Measurements from ENCODE around the gene MON2.

Gene MON2

DNA sequence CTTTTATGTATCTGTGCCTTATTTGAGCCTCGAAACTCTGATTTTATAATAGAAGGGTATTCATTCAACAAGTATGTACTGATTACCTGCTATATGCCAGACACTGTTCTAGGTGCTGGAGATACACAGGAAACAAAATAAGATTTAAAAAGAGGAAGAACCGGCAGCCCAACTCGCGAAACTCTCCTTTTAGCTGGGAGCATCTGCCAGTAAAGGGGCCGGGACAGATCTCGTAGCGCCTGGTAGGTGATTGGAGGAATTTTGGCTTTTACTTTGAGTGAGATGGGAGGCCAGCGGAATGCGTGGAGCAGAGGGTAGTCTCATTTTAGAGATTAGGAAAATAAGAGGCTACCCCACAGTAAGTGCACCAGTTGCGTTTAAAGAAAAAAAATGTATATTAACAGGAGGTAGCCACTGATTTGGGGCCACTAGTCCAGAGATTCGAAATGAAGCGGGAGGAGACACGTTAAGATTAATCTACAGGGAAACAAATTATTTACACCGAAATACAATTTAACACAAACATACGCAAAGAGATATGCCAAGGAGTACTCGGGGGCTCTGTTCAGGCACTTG, 520 bp upstream of the MON2 start:
- DNase-seq (ENCODE audit: low read depth in 2 of 2): peak; percentile 48 to 50
- TF ChIP-seq, protein P1, sequence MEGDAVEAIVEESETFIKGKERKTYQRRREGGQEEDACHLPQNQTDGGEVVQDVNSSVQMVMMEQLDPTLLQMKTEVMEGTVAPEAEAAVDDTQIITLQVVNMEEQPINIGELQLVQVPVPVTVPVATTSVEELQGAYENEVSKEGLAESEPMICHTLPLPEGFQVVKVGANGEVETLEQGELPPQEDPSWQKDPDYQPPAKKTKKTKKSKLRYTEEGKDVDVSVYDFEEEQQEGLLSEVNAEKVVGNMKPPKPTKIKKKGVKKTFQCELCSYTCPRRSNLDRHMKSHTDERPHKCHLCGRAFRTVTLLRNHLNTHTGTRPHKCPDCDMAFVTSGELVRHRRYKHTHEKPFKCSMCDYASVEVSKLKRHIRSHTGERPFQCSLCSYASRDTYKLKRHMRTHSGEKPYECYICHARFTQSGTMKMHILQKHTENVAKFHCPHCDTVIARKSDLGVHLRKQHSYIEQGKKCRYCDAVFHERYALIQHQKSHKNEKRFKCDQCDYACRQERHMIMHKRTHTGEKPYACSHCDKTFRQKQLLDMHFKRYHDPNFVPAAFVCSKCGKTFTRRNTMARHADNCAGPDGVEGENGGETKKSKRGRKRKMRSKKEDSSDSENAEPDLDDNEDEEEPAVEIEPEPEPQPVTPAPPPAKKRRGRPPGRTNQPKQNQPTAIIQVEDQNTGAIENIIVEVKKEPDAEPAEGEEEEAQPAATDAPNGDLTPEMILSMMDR (IDR thresholded peaks at IDR 0.05; ENCODE audit: low read depth, low read length): no peak
- peak overlapping the region; percentile 95 to 97 for H3K4me3 ChIP-seq (replicated peaks in 1 of 2; ENCODE audit: low read depth in 2 of 2, low read length in 2 of 2)

- TF ChIP-seq, protein P1 (IDR thresholded peaks at IDR 0.05; ENCODE audit: low read depth, low read length): no peak
Measured at GRCh38 chr12:62468397-62468796, 1.8 kb downstream of the MON2 start.

GRCh38 chr12:62468935-62469334, 2.3 kb downstream of the MON2 start:
- TF ChIP-seq, protein P1 (IDR thresholded peaks at IDR 0.05; ENCODE audit: low read depth, low read length): no peak
- H3K4me3 ChIP-seq (replicated peaks in 1 of 2; ENCODE audit: low read depth in 2 of 2, low read length in 2 of 2): peak overlapping the region; percentile 16 to 97
- DNase-seq (ENCODE audit: low read depth in 2 of 2): no peak

More at GRCh38 chr12:62468397-62468796, 1.8 kb downstream of the MON2 start:
- peak overlapping the region; percentile 95 to 97 for H3K4me3 ChIP-seq (replicated peaks in 1 of 2; ENCODE audit: low read depth in 2 of 2, low read length in 2 of 2)
- DNase-seq (ENCODE audit: low read depth in 2 of 2): no peak

- TF ChIP-seq, protein P1 (IDR thresholded peaks at IDR 0.05; ENCODE audit: low read depth, low read length): no peak
- DNase-seq (ENCODE audit: low read depth in 2 of 2): no peak
- no peak overlapping the region for H3K4me3 ChIP-seq (replicated peaks in 1 of 2; ENCODE audit: low read depth in 2 of 2, low read length in 2 of 2)
Measured at GRCh38 chr12:62469704-62470103, 3.1 kb downstream of the MON2 start.

- no peak overlapping the region for H3K4me3 ChIP-seq (replicated peaks in 1 of 2; ENCODE audit: low read depth in 2 of 2, low read length in 2 of 2)
- TF ChIP-seq, protein P1 (IDR thresholded peaks at IDR 0.05; ENCODE audit: low read depth, low read length): no peak
- no peak for DNase-seq (ENCODE audit: low read depth in 2 of 2)
Measured at GRCh38 chr12:62471734-62472133, 5.1 kb downstream of the MON2 start.

GRCh38 chr12:62472472-62472871, 5.8 kb downstream of the MON2 start:
- DNase-seq (ENCODE audit: low read depth in 2 of 2): no peak
- H3K4me3 ChIP-seq (replicated peaks in 1 of 2; ENCODE audit: low read depth in 2 of 2, low read length in 2 of 2): no peak overlapping the region
- TF ChIP-seq, protein P1 (IDR thresholded peaks at IDR 0.05; ENCODE audit: low read depth, low read length): no peak
